Fibroblast of pulmonary artery (primary cell): ENCODE data around the gene XXYLT1.
"Not testable (repeated sequence)": the region's sequence is repeated elsewhere in the genome, so short reads cannot be mapped to it uniquely, and the experiment has no call there.

ENCODE experiments used
- DNase-seq: peaks from one replicate; pipeline ENCODE4 v3.0.0-alpha.2; 2010; ENCODE audit warnings: low read depth
- H3K4me3 ChIP-seq: replicated peaks from 2 replicates; pipeline ENCODE4 v1.5.1; 2011; ENCODE audit warnings: low read depth, mild to moderate bottlenecking, control low read depth, low read length, moderate library complexity
- CTCF ChIP-seq: IDR thresholded peaks from 2 replicates; pipeline ENCODE4 v1.5.1; 2011; ENCODE audit warnings: mild to moderate bottlenecking, control low read depth, low read length, inconsistent platforms; ENCODE audit errors: missing control alignments

The XXYLT1 gene

GRCh38 chr3:195094191-195094921 lies 176.6 kb downstream of the XXYLT1 start:
- H3K4me3 ChIP-seq: no peak overlapping the region
- no peak for TF ChIP-seq CTCF
- no peak for DNase-seq

- no peak overlapping the region for H3K4me3 ChIP-seq
- no peak for TF ChIP-seq CTCF
Measured at GRCh38 chr3:195093731-195094130, 177.2 kb downstream of the XXYLT1 start.

GRCh38 chr3:195087840-195088601 lies 182.9 kb downstream of the XXYLT1 start:
- DNase-seq, H3K4me3 ChIP-seq: not testable (repeated sequence)

More at GRCh38 chr3:195093731-195094130, 177.2 kb downstream of the XXYLT1 start:
- no peak for DNase-seq

GRCh38 chr3:195087328-195087727 lies 183.6 kb downstream of the XXYLT1 start:
- no peak for TF ChIP-seq CTCF
- DNase-seq: no peak
- H3K4me3 ChIP-seq: no peak overlapping the region

- no peak for TF ChIP-seq CTCF
- no peak for DNase-seq
- no peak overlapping the region for H3K4me3 ChIP-seq
Measured at GRCh38 chr3:195086885-195087284, 184.1 kb downstream of the XXYLT1 start.

- no peak for DNase-seq
- TF ChIP-seq CTCF: no peak
- H3K4me3 ChIP-seq: no peak overlapping the region
Measured at GRCh38 chr3:195086341-195086740, 184.6 kb downstream of the XXYLT1 start.

- no peak for DNase-seq
- no peak for TF ChIP-seq CTCF
- H3K4me3 ChIP-seq: no peak overlapping the region
Measured at GRCh38 chr3:195085356-195086130, 185.4 kb downstream of the XXYLT1 start.
